ENCODE data around the gene DNAJB12. TPM values are rescaled to one million over a fixed set of nuclear protein-coding genes. Genes with fewer than 3 reads are reported as not detected.
A peak's percentile ranks its signal among the peaks of the same experiment; 100 is the strongest.
"Not testable (repeated sequence)": the region's sequence is repeated elsewhere in the genome, so short reads cannot be mapped to it uniquely, and the experiment has no call there.

DNAJB12 gene
- polyA plus RNA-seq (2013, experiment 1 of 2), result 10.8 TPM
- 10.2 TPM for polyA plus RNA-seq (2013, experiment 2 of 2)

GRCh38 chr10:72354356-72355213 is at the start of gene DNAJB12:
Gene DNAJB12 (minus strand): TSS chr10:72354919. CDS start chr10:72354897, 22 bp downstream.
- H3K79me1 ChIP-seq (ENCODE audit: low read depth, low read length), result peaks cover 12% of the 10 kb centered on the region
- no CpG with 5 or more reads among the region's 74 CpGs for WGBS, 2 donors (ENCODE audit: extremely low coverage in 2 of 2, insufficient read length in 2 of 2, insufficient replicate concordance in 1 of 2)

GRCh38 chr10:72395581-72395980 is 40.9 kb upstream of the DNAJB12 start:
- not testable (repeated sequence) for H3K4me3 ChIP-seq (ENCODE audit: low read length in 2 of 2); H2BK120ac ChIP-seq (ENCODE audit: low read depth, low read length); DNase-seq (ENCODE audit: low spot score); H3K14ac ChIP-seq (ENCODE audit: low read length); H3K9ac ChIP-seq (ENCODE audit: low read depth, low read length, poor library complexity); H3K4ac ChIP-seq (ENCODE audit: low read length); H3K4me2 ChIP-seq (ENCODE audit: insufficient read depth, low read length, poor library complexity, severe bottlenecking); H3K18ac ChIP-seq (ENCODE audit: low read length); H3K4me1 ChIP-seq (ENCODE audit: control insufficient read depth in 2 of 2, insufficient read depth in 1 of 2, low read depth in 1 of 2, low read length in 2 of 2); H3K79me1 ChIP-seq (ENCODE audit: low read depth, low read length); H2AK5ac ChIP-seq (ENCODE audit: low read depth, low read length); H3K27ac ChIP-seq (replicated peaks; ENCODE audit: low read length); H2BK5ac ChIP-seq (ENCODE audit: low read length); H3K36me3 ChIP-seq (replicated peaks in 1 of 2; ENCODE audit: control insufficient read depth in 2 of 2, insufficient read depth in 2 of 2, low read length in 2 of 2); H3K9me3 ChIP-seq (replicated peaks in 1 of 2; ENCODE audit: control insufficient read depth in 2 of 2, insufficient read depth in 1 of 2, low read depth in 1 of 2, low read length in 2 of 2); H2BK15ac ChIP-seq (ENCODE audit: low read length); H3K27me3 ChIP-seq (ENCODE audit: control insufficient read depth in 3 of 3, insufficient read depth in 3 of 3, low read depth in 1 of 3, low read length in 3 of 3); H2BK12ac ChIP-seq (ENCODE audit: low read length); H4K91ac ChIP-seq (ENCODE audit: low read depth, low read length, poor library complexity); H3K23ac ChIP-seq (ENCODE audit: low read depth, low read length, poor library complexity); H4K8ac ChIP-seq (ENCODE audit: low read depth, low read length)
- WGBS, 2 donors (ENCODE audit: extremely low coverage in 2 of 2, insufficient read length in 2 of 2, insufficient replicate concordance in 1 of 2), result no CpG with 5 or more reads among the region's 3 CpGs
- H2AFZ ChIP-seq (ENCODE audit: low read length), result peak overlapping the region; percentile 49

More at GRCh38 chr10:72354356-72355213, at the start of gene DNAJB12:
- DNase-seq (ENCODE audit: low spot score), result peak; percentile 93
- Histone ChIP-seq H2BK120ac (ENCODE audit: low read depth, low read length) (no peak within 1 kb of the TSS), H4K8ac (ENCODE audit: low read depth, low read length) (no peak within 1 kb of the TSS), H2BK5ac (ENCODE audit: low read length) (peak within 1 kb of the TSS; percentile 88), H3K9ac (ENCODE audit: low read depth, low read length, poor library complexity) (peak within 1 kb of the TSS; percentile 92), H3K4me1 (ENCODE audit: control insufficient read depth in 2 of 2, insufficient read depth in 1 of 2, low read depth in 1 of 2, low read length in 2 of 2) (peaks cover 0 to 6% of the 10 kb centered on the region in 2 donors), H3K4me3 (ENCODE audit: low read length in 2 of 2) (peak within 1 kb of the TSS; percentile 92 to 96), H3K18ac (ENCODE audit: low read length) (peak within 1 kb of the TSS; percentile 98), H2AK5ac (ENCODE audit: low read depth, low read length) (no peak within 1 kb of the TSS), H2AFZ (ENCODE audit: low read length) (peak within 1 kb of the TSS; percentile 96), H3K4ac (ENCODE audit: low read length) (no peak within 1 kb of the TSS), H2BK12ac (ENCODE audit: low read length) (no peak within 1 kb of the TSS), H4K91ac (ENCODE audit: low read depth, low read length, poor library complexity) (no peak within 1 kb of the TSS), H3K4me2 (ENCODE audit: insufficient read depth, low read length, poor library complexity, severe bottlenecking) (peak within 1 kb of the TSS; percentile 87), H2BK15ac (ENCODE audit: low read length) (peak within 1 kb of the TSS; percentile 12), H3K27ac (replicated peaks; ENCODE audit: low read length) (peak within 1 kb of the TSS; percentile 94), H3K27me3 (ENCODE audit: control insufficient read depth in 3 of 3, insufficient read depth in 3 of 3, low read depth in 1 of 3, low read length in 3 of 3) (peaks cover 0 to 1% (median 0%) of the 10 kb centered on the region in 3 experiments), H3K9me3 (replicated peaks in 1 of 2; ENCODE audit: control insufficient read depth in 2 of 2, insufficient read depth in 1 of 2, low read depth in 1 of 2, low read length in 2 of 2) (no peaks in the 10 kb centered on the region), H3K36me3 (replicated peaks in 1 of 2; ENCODE audit: control insufficient read depth in 2 of 2, insufficient read depth in 2 of 2, low read length in 2 of 2) (peaks cover 9 to 23% of the 10 kb centered on the region in 2 donors), H3K14ac (ENCODE audit: low read length) (peak within 1 kb of the TSS; percentile 97), H3K23ac (ENCODE audit: low read depth, low read length, poor library complexity) (peak within 1 kb of the TSS; percentile 96)

- Histone ChIP-seq H4K8ac (ENCODE audit: low read depth, low read length) (no peak overlapping the region), H2BK120ac (ENCODE audit: low read depth, low read length) (no peak overlapping the region), H3K23ac (ENCODE audit: low read depth, low read length, poor library complexity) (no peak overlapping the region), H3K9me3 (replicated peaks in 1 of 2; ENCODE audit: control insufficient read depth in 2 of 2, insufficient read depth in 1 of 2, low read depth in 1 of 2, low read length in 2 of 2) (no peaks in the 10 kb centered on the region), H3K4me2 (ENCODE audit: insufficient read depth, low read length, poor library complexity, severe bottlenecking) (no peak overlapping the region), H2BK12ac (ENCODE audit: low read length) (no peak overlapping the region), H3K79me1 (ENCODE audit: low read depth, low read length) (peaks cover 1% of the 10 kb centered on the region), H2AK5ac (ENCODE audit: low read depth, low read length) (no peak overlapping the region), H3K9ac (ENCODE audit: low read depth, low read length, poor library complexity) (no peak overlapping the region), H2BK15ac (ENCODE audit: low read length) (no peak overlapping the region), H3K27ac (replicated peaks; ENCODE audit: low read length) (no peak overlapping the region), H3K18ac (ENCODE audit: low read length) (no peak overlapping the region), H3K36me3 (replicated peaks in 1 of 2; ENCODE audit: control insufficient read depth in 2 of 2, insufficient read depth in 2 of 2, low read length in 2 of 2) (peaks cover 0 to 4% of the 10 kb centered on the region in 2 donors), H3K4ac (ENCODE audit: low read length) (no peak overlapping the region), H4K91ac (ENCODE audit: low read depth, low read length, poor library complexity) (no peak overlapping the region), H3K4me3 (ENCODE audit: low read length in 2 of 2) (no peak overlapping the region), H3K14ac (ENCODE audit: low read length) (no peak overlapping the region), H3K27me3 (ENCODE audit: control insufficient read depth in 3 of 3, insufficient read depth in 3 of 3, low read depth in 1 of 3, low read length in 3 of 3) (no peaks in the 10 kb centered on the region), H3K4me1 (ENCODE audit: control insufficient read depth in 2 of 2, insufficient read depth in 1 of 2, low read depth in 1 of 2, low read length in 2 of 2) (peaks cover 6 to 13% of the 10 kb centered on the region in 2 donors), H2BK5ac (ENCODE audit: low read length) (no peak overlapping the region), H2AFZ (ENCODE audit: low read length) (no peak overlapping the region)
- no CpG with 5 or more reads among the region's 1 CpG for WGBS, 2 donors (ENCODE audit: extremely low coverage in 2 of 2, insufficient read length in 2 of 2, insufficient replicate concordance in 1 of 2)
- no peak for DNase-seq (ENCODE audit: low spot score)
These were observed 37.9 kb upstream of the DNAJB12 start for GRCh38 chr10:72392571-72392970.

GRCh38 chr10:72390764-72391163 is 36.0 kb upstream of the DNAJB12 start:
- H3K4me1 ChIP-seq (ENCODE audit: control insufficient read depth in 2 of 2, insufficient read depth in 1 of 2, low read depth in 1 of 2, low read length in 2 of 2), result peaks cover 6 to 13% of the 10 kb centered on the region in 2 donors
- H3K79me1 ChIP-seq (ENCODE audit: low read depth, low read length), result peaks cover 1% of the 10 kb centered on the region
- no peak overlapping the region for H4K8ac ChIP-seq (ENCODE audit: low read depth, low read length)
- no peak overlapping the region for H3K23ac ChIP-seq (ENCODE audit: low read depth, low read length, poor library complexity)
- no peak overlapping the region for H2AK5ac ChIP-seq (ENCODE audit: low read depth, low read length)
- no peak overlapping the region for H2BK12ac ChIP-seq (ENCODE audit: low read length)
- no CpG with 5 or more reads among the region's 2 CpGs for WGBS, 2 donors (ENCODE audit: extremely low coverage in 2 of 2, insufficient read length in 2 of 2, insufficient replicate concordance in 1 of 2)
- no peak overlapping the region for H4K91ac ChIP-seq (ENCODE audit: low read depth, low read length, poor library complexity)
- no peak overlapping the region for H2BK15ac ChIP-seq (ENCODE audit: low read length)
- no peaks in the 10 kb centered on the region for H3K9me3 ChIP-seq (replicated peaks in 1 of 2; ENCODE audit: control insufficient read depth in 2 of 2, insufficient read depth in 1 of 2, low read depth in 1 of 2, low read length in 2 of 2)
- no peak for DNase-seq (ENCODE audit: low spot score)
- H3K36me3 ChIP-seq (replicated peaks in 1 of 2; ENCODE audit: control insufficient read depth in 2 of 2, insufficient read depth in 2 of 2, low read length in 2 of 2), result peaks cover 0 to 4% of the 10 kb centered on the region in 2 donors
- no peak overlapping the region for H3K18ac ChIP-seq (ENCODE audit: low read length)
- no peak overlapping the region for H3K4me3 ChIP-seq (ENCODE audit: low read length in 2 of 2)
- H3K27ac ChIP-seq (replicated peaks; ENCODE audit: low read length), result no peak overlapping the region
- H3K4ac ChIP-seq (ENCODE audit: low read length), result no peak overlapping the region
- H3K14ac ChIP-seq (ENCODE audit: low read length), result no peak overlapping the region
- H3K4me2 ChIP-seq (ENCODE audit: insufficient read depth, low read length, poor library complexity, severe bottlenecking), result no peak overlapping the region
- H2AFZ ChIP-seq (ENCODE audit: low read length), result no peak overlapping the region
- no peak overlapping the region for H3K9ac ChIP-seq (ENCODE audit: low read depth, low read length, poor library complexity)
- H2BK120ac ChIP-seq (ENCODE audit: low read depth, low read length), result no peak overlapping the region
- no peak overlapping the region for H2BK5ac ChIP-seq (ENCODE audit: low read length)
- H3K27me3 ChIP-seq (ENCODE audit: control insufficient read depth in 3 of 3, insufficient read depth in 3 of 3, low read depth in 1 of 3, low read length in 3 of 3), result no peaks in the 10 kb centered on the region
